Immature natural killer cell (primary cell): ENCODE measurements around the gene LYPLAL1. TPM values are rescaled to one million over a fixed set of nuclear protein-coding genes. Genes with fewer than 3 reads are reported as not detected.

ENCODE experiments used
- DNase-seq, 3 donors: peaks; one replicate each; pipeline ENCODE4 v3.0.0; 2022; ENCODE audit warnings: mixed read lengths in 1 of 3
- H3K27ac Mint-ChIP-seq, 6 donors: one replicate each; pipeline ENCODE4 v1.8.0; 2020; ENCODE audit warnings: mixed read lengths in 6 of 6, mild to moderate bottlenecking in 5 of 6, inconsistent platforms in 4 of 6, moderate library complexity in 3 of 6
- H3K27me3 Mint-ChIP-seq, 3 donors: one replicate each; pipeline ENCODE4 v1.8.0; 2020 to 2021; ENCODE audit warnings: low read depth in 3 of 3, mild to moderate bottlenecking in 3 of 3, mixed read lengths in 3 of 3, moderate library complexity in 3 of 3, inconsistent platforms in 1 of 3
- H3K36me3 Mint-ChIP-seq, 3 donors: one replicate each; pipeline ENCODE4 v1.8.0; 2020; ENCODE audit warnings: mixed read lengths in 3 of 3, inconsistent platforms in 2 of 3, mild to moderate bottlenecking in 2 of 3
- H3K4me1 Mint-ChIP-seq, 2 donors: one replicate each; pipeline ENCODE4 v1.8.0; 2020; ENCODE audit warnings: inconsistent platforms in 2 of 2, mild to moderate bottlenecking in 2 of 2, mixed read lengths in 2 of 2, moderate library complexity in 1 of 2
- H3K4me3 Mint-ChIP-seq, 5 donors: one replicate each; pipeline ENCODE4 v1.8.0; 2020; ENCODE audit warnings: mild to moderate bottlenecking in 5 of 5, mixed read lengths in 5 of 5, inconsistent platforms in 3 of 5, moderate library complexity in 3 of 5
- H3K9me3 Mint-ChIP-seq, 6 donors: one replicate each; pipeline ENCODE4 v1.8.0; 2020; ENCODE audit warnings: mild to moderate bottlenecking in 6 of 6, mixed read lengths in 6 of 6, inconsistent platforms in 4 of 6, moderate library complexity in 3 of 6
- polyA plus RNA-seq, 3 donors: library from polyadenylated mRNA; unstranded; fragments of 300-500 nt; fragmentation: Illumina TruSeq; gene quantifications; one replicate each; pipeline ENCODE4 v1.2.3, GENCODE V29; 2021

LYPLAL1 gene
- polyA plus RNA-seq, 3 donors from 2014 or later = 22.1 to 28.5 (median 25.4) TPM

DNA sequence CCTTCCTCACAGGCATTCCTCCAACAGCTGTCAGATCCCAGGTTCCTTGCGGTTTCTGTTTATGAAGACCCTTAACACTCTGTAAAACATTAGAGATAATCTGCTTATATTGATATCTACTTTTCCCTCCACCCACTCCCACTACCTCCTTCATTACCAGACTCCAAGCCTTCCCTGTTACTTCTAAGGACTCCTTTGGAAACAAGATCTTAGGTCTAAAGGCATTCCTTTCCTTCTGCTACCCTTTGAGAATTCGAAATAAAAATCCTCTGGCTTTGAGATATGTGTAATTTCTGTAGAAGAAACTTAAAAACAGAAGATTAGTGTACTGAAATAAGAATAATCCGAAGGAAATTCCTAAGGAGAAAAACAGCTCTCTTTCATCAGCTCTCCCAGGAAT lies 23.7 kb upstream of the LYPLAL1 start:
- Mint-ChIP-seq H3K27me3 (peaks cover 2 to 6% (median 3%) of the 10 kb centered on the region in 3 donors), H3K27ac (no peak overlapping the region), H3K4me1 (no peaks in the 10 kb centered on the region), H3K4me3 (no peak overlapping the region), H3K9me3 (no peaks in the 10 kb centered on the region), H3K36me3 (no peaks in the 10 kb centered on the region)
- DNase-seq = no peak

DNA sequence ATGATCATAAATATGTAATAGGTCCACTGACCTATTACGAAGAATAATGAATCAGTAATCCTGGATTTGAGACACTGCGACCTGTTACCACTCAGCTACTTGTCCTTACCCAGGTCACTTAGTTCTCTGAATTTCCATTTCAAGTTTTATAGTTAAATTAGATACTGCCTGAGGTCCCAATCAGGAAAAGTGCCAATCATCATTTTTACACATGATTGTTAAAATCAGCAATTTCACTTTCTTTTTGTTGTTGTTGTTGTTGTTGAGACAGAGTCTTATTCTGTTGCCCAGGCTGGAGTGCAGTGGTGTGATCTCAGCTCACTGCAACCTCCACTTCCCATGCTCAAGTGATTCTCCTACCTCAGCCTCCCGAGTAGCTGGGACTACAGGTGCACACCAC lies 22.8 kb upstream of the LYPLAL1 start:
- DNase-seq = no peak
- Mint-ChIP-seq H3K27me3 (peaks cover 3 to 6% (median 4%) of the 10 kb centered on the region in 3 donors), H3K9me3 (no peaks in the 10 kb centered on the region), H3K4me1 (no peaks in the 10 kb centered on the region), H3K4me3 (no peak overlapping the region), H3K27ac (no peak overlapping the region), H3K36me3 (no peaks in the 10 kb centered on the region)

DNA sequence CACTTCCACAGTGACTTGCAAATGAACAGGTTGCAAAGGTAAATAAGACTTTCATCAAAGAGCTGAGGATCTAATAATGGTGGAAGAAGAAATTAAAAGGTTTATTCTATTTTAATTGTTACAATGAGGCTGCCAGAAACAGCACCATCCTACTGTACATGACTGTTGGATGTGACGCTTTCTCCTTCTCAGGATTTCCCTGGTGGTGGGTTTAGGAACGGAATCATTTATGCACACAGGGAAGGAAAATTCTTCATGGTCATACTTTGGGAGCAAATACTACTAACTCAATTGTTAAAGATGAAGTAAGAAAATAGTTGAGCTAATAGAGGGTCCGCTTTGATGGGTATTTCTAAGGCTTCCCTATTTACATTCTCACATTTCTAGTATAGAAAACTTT lies 22.2 kb upstream of the LYPLAL1 start:
- Mint-ChIP-seq H3K36me3 (no peaks in the 10 kb centered on the region), H3K4me3 (no peak overlapping the region), H3K27me3 (peaks cover 0 to 7% (median 4%) of the 10 kb centered on the region in 3 donors), H3K9me3 (no peaks in the 10 kb centered on the region), H3K27ac (no peak overlapping the region), H3K4me1 (no peaks in the 10 kb centered on the region)
- no peak for DNase-seq

DNA sequence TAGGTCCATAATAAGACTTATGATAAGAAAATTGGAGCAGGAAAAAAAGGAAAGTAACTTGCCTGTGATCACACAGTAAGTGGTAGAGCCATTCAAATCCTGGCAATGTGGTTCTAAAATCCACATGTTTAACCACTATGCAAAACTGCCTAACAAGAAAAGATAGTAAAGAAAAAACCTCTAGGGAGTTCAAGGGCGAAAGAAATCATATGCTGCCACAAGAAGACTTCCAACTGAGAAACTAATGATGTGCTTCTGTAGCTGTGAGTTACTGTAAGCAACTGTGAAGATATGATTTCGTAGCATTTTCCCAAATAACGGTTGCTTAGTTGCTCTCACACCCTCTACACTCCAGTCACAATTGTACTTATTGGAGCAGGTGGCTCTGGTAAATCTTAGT lies 20.9 kb upstream of the LYPLAL1 start:
- Mint-ChIP-seq H3K4me1 (no peaks in the 10 kb centered on the region), H3K27ac (no peak overlapping the region), H3K36me3 (no peaks in the 10 kb centered on the region), H3K9me3 (no peaks in the 10 kb centered on the region), H3K27me3 (peaks cover 0 to 7% (median 2%) of the 10 kb centered on the region in 3 donors), H3K4me3 (no peak overlapping the region)
- no peak for DNase-seq

DNA sequence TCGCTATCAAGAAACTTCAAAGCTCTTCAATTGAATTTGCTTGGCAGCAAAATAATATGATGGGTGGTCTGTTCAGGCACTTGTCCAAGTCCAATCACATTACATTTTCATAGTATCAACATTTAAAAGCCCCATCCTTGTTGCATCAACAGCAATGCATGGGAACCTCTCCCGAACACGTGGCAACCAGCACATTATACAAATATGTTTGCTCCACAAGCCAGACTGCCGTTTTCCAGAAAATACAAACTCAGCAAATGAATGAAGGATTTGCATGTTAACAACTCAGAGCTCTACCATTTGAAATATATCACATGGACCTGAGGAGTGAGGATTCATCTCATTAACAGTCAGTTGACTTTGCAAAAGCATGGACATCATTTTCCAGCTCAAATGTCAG lies 20.0 kb upstream of the LYPLAL1 start:
- Mint-ChIP-seq H3K4me1 (no peaks in the 10 kb centered on the region), H3K27ac (no peak overlapping the region), H3K27me3 (peaks cover 0 to 7% (median 2%) of the 10 kb centered on the region in 3 donors), H3K9me3 (no peaks in the 10 kb centered on the region), H3K36me3 (no peaks in the 10 kb centered on the region), H3K4me3 (no peak overlapping the region)
- no peak for DNase-seq

DNA sequence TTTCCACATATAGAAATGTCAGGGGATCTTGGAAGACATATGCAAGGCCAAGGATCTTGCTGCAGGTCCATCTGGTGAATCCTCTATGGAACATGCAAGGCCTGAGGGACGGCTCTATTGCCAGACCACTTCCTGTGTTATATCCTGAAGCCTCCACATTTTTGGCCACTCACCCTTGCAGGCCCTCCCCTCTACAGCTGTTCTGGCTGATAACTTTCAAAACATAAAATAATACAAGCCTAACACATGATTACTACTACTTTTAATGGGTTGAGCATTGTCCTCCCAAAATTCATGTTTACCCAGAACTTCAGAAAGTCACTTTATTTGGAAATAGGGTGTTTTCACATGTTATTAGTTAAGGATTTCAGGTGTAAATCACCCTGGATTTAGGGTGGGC lies 18.5 kb upstream of the LYPLAL1 start:
- no peaks in the 10 kb centered on the region for H3K36me3 Mint-ChIP-seq
- H3K27ac Mint-ChIP-seq = no peak overlapping the region
- H3K27me3 Mint-ChIP-seq = peaks cover 0 to 7% (median 2%) of the 10 kb centered on the region in 3 donors
- no peaks in the 10 kb centered on the region for H3K9me3 Mint-ChIP-seq
- H3K4me3 Mint-ChIP-seq = no peak overlapping the region
- no peak for DNase-seq
- H3K4me1 Mint-ChIP-seq = no peaks in the 10 kb centered on the region

DNA sequence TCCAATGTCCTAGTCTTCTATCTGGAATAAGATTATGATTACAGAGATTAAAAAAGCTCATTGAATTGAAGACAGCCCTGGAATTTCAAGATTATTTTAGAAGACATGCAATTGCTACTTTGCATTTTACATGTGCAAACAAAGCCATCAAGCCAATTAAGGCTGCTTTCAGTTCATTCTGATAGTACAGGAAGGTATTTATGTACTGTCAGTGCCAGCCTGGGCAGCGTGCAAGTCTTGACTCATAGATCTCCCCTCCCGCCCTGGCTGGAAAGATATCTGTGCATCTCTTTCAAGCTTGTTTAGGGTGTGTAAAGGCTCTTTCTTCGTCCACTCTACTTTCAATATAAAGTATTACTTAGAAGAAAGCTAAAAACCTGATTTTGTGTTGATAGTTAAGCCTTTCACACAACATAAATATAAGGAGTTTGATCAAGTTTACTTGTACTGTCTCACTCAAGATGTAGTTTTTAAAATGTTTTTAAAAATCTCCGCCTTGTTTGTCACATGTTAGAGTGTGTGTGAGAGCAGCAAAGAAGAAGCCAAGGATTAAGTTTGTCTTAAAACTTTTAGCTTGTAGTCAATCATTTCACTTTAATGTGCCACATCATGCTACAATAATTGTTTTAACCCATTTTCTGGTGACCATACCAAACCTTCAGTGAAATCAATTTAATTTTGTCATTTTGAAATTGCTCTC lies 13.6 kb upstream of the LYPLAL1 start:
- peaks cover 0 to 2% (median 2%) of the 10 kb centered on the region in 3 donors for H3K27me3 Mint-ChIP-seq
- H3K4me3 Mint-ChIP-seq = no peak overlapping the region
- no peak for DNase-seq
- no peaks in the 10 kb centered on the region for H3K4me1 Mint-ChIP-seq
- H3K9me3 Mint-ChIP-seq = no peaks in the 10 kb centered on the region
- no peak overlapping the region for H3K27ac Mint-ChIP-seq
- H3K36me3 Mint-ChIP-seq = no peaks in the 10 kb centered on the region

DNA sequence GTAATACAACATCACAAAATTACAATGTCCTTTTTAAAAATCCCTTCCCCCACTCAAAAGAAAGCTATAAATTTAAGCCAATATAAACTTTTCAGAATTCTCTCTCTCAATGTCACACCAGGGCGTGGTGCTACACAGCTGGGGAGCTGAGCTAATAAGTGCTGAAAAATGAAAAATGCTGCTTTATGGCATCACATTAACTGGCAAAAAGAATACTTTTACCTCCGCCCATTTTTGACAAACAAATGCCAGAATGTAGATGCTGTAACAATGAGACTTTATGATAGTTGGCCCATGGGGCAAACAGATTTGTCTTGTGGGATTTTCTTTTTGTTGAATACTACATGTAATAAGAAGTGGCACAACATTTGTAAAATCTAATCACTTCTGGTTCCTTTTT lies 12.7 kb upstream of the LYPLAL1 start:
- no peaks in the 10 kb centered on the region for H3K36me3 Mint-ChIP-seq
- H3K27me3 Mint-ChIP-seq = peaks cover 0 to 2% (median 0%) of the 10 kb centered on the region in 3 donors
- no peak overlapping the region for H3K4me3 Mint-ChIP-seq
- no peak overlapping the region for H3K27ac Mint-ChIP-seq
- peaks cover 0 to 3% (median 0%) of the 10 kb centered on the region in 6 donors for H3K9me3 Mint-ChIP-seq
- no peak for DNase-seq
- no peaks in the 10 kb centered on the region for H3K4me1 Mint-ChIP-seq

DNA sequence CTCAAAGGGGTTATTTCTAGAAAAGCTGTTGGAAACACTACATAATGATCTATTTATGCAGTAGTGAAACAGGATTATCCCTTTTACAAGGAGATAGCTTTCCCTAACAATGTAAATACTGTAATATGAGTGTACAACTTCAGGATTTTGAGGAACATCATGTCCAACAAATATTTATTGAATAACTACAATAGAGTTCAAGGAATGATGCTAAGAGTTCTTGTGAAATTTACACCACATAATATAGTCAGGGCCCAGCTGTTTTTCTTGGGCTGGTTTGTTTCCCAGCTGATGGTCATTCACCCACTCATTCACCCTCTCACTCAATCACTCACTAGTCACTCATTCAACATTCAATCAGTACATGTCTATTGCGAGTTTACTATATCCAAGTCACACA lies 12.3 kb upstream of the LYPLAL1 start:
- DNase-seq = no peak
- H3K4me3 Mint-ChIP-seq = no peak overlapping the region
- peaks cover 0 to 3% (median 0%) of the 10 kb centered on the region in 6 donors for H3K9me3 Mint-ChIP-seq
- peaks cover 0 to under 1% (median 0%) of the 10 kb centered on the region in 3 donors for H3K27me3 Mint-ChIP-seq
- no peaks in the 10 kb centered on the region for H3K4me1 Mint-ChIP-seq
- no peaks in the 10 kb centered on the region for H3K36me3 Mint-ChIP-seq
- no peak overlapping the region for H3K27ac Mint-ChIP-seq

DNA sequence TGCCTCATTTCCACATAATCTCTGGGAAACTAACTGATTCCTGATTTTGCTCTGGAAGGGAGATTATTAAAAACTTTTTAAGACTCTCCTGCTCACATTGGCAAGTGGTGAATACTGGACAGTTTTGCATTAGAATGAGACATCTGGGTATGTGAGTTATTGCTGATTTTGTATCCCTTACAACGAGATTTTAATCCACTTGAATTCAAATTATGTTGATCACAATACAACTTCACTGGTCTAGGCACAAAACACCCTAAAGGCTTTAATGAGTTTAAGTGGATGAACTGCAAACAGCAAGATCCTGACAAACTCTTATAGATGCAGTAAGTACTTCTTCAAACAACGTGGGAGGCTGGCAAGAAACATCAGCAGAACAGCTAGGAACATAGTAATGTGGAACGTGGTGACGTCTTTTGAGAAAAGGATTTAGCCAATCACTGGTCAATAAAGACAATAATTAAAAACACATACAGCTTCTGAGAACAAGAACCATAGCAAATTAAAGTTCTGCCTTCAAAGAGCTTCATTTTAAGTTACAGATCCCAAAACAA lies 10.2 kb upstream of the LYPLAL1 start:
- Mint-ChIP-seq H3K36me3 (no peaks in the 10 kb centered on the region), H3K27ac (no peak overlapping the region), H3K4me3 (no peak overlapping the region), H3K9me3 (peaks cover 0 to 3% (median 0%) of the 10 kb centered on the region in 6 donors), H3K27me3 (peaks cover 0 to 3% (median 0%) of the 10 kb centered on the region in 3 donors), H3K4me1 (no peaks in the 10 kb centered on the region)
- DNase-seq = no peak

DNA sequence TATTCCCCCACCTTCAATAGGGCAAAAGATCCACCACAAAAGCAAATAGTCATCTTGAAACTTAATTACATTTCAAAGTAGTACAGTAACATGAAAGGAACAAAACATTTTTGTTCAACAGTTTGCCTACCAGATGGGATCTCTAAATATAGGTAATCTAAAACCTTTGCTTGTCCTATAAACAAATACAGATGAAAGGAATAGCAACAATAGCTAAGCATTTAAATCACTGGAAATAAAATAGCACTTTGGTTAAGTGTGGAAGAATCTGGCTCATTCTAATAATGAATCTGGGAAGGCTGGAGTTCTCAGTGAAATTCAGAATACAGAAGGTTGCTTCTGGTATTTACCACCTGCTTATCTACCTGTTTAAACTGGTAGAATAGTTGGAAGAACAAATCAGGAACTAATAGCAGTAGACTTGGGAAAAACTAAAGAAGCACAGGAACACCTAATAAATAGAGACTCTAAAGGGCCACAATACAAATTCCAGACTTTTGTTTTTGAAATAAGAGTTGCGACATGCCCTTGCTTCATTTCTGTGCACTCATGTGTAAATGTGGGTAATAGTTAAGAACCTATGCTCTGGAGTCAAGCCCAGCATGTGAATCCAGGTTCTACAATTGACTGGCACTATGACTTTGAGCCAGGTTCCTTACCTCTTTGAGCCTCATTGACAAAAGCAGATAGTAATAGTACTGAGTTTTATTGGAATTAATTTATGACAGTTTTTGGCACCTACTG lies 2.3 kb upstream of the LYPLAL1 start:
- no peaks in the 10 kb centered on the region for H3K9me3 Mint-ChIP-seq
- H3K27ac Mint-ChIP-seq = no peak overlapping the region
- H3K27me3 Mint-ChIP-seq = peaks cover 0 to 12% (median 12%) of the 10 kb centered on the region in 3 donors
- DNase-seq = no peak
- peaks cover 0 to 4% (median 0%) of the 10 kb centered on the region in 3 donors for H3K36me3 Mint-ChIP-seq
- H3K4me1 Mint-ChIP-seq = peaks cover 33 to 35% of the 10 kb centered on the region in 2 donors
- H3K4me3 Mint-ChIP-seq = no peak overlapping the region

DNA sequence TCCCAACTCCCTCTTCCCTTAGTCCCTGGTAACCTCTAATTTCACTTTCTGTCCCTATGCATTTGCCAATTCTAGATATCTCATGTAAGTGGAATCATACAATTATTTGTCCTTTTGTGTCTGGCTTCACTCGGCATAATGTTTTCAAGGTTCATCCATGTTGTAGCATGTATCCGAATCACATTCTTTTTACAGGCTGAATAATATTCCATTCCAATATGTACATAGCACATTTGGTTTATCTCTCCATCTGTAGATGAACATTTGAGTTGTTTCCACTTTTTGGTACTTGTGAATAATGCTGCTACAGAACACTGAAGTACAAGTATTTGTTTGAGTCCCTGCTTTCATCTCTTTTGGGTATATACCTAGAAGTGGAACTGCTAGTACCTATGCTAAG lies 857 bp upstream of the LYPLAL1 start:
- no peaks in the 10 kb centered on the region for H3K9me3 Mint-ChIP-seq
- H3K4me3 Mint-ChIP-seq = peak overlapping the region; percentile 92 to 99 (median 98)
- peak overlapping the region; percentile 91 to 99 (median 96) for H3K27ac Mint-ChIP-seq
- H3K36me3 Mint-ChIP-seq = peaks cover 0 to 4% (median 0%) of the 10 kb centered on the region in 3 donors
- DNase-seq = no peak
- H3K4me1 Mint-ChIP-seq = peaks cover 39 to 50% of the 10 kb centered on the region in 2 donors
- H3K27me3 Mint-ChIP-seq = peaks cover 0 to 12% (median 12%) of the 10 kb centered on the region in 3 donors

DNA sequence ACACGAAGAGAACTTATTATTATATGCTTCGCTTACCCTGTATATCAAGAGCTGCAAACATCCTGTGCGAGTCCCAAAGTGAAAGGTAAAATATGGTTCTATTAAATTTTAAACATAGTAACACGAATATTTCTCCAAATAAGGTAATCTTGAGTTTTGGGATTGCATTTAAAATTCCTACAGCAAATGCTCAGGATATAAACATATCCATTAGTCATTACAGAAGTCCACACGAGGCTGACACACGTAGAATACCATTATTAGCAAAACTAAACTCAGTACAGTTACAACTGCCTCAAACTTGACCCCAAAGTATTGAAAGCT lies 282 bp upstream of the LYPLAL1 start:
- Mint-ChIP-seq H3K9me3 (no peaks in the 10 kb centered on the region), H3K27me3 (peaks cover 0 to 12% (median 10%) of the 10 kb centered on the region in 3 donors), H3K4me1 (peaks cover 39 to 53% of the 10 kb centered on the region in 2 donors), H3K4me3 (peak overlapping the region; percentile 92 to 99 (median 98)), H3K27ac (peak overlapping the region; percentile 91 to 99 (median 96)), H3K36me3 (peaks cover 0 to 4% (median 0%) of the 10 kb centered on the region in 3 donors)
- DNase-seq = no peak
